GM18867 (cell line): ENCODE data around the gene SORL1.

Experiments
- ATAC-seq: cut with Tn5 transposase; IDR thresholded peaks from one replicate; pipeline ENCODE4 v1.9.1; 2021; ENCODE audit warnings: mild to moderate bottlenecking, moderate library complexity; ENCODE audit not compliant: unreplicated experiment

SORL1 gene

GRCh38 chr11:121473064-121473777 is 21.1 kb downstream of the SORL1 start:
- ATAC-seq = no peak

- ATAC-seq = no peak
Observed at GRCh38 chr11:121474680-121475079, 22.6 kb downstream of the SORL1 start.

- no peak for ATAC-seq
Observed at GRCh38 chr11:121476379-121477032, 24.4 kb downstream of the SORL1 start.

- no peak for ATAC-seq
Observed at GRCh38 chr11:121478226-121478894, 26.2 kb downstream of the SORL1 start.

GRCh38 chr11:121478895-121479697 is 27.0 kb downstream of the SORL1 start:
- no peak for ATAC-seq

GRCh38 chr11:121479698-121480238 is 27.7 kb downstream of the SORL1 start:
- no peak for ATAC-seq

GRCh38 chr11:121481484-121482230 is 29.5 kb downstream of the SORL1 start:
- peak; percentile 57 for ATAC-seq

GRCh38 chr11:121482231-121483129 is 30.4 kb downstream of the SORL1 start:
- peak; percentile 83 for ATAC-seq

GRCh38 chr11:121483805-121484480 is 31.8 kb downstream of the SORL1 start:
- no peak for ATAC-seq

- ATAC-seq = no peak
Observed at GRCh38 chr11:121485216-121485615, 33.1 kb downstream of the SORL1 start.

- no peak for ATAC-seq
Observed at GRCh38 chr11:121486054-121486453, 33.9 kb downstream of the SORL1 start.

GRCh38 chr11:121487191-121487590 is 35.1 kb downstream of the SORL1 start:
- ATAC-seq = no peak

GRCh38 chr11:121488170-121488569 is 36.1 kb downstream of the SORL1 start:
- ATAC-seq = no peak

- ATAC-seq = no peak
Observed at GRCh38 chr11:121488641-121489040, 36.5 kb downstream of the SORL1 start.

GRCh38 chr11:121489823-121490222 is 37.7 kb downstream of the SORL1 start:
- no peak for ATAC-seq

- peak; percentile 80 for ATAC-seq
Observed at GRCh38 chr11:121494355-121495099, 42.4 kb downstream of the SORL1 start.

GRCh38 chr11:121497176-121497998 is 45.3 kb downstream of the SORL1 start:
- ATAC-seq = no peak
